ENCODE measurements around the gene AOC2.
"Not testable (repeated sequence)": the region's sequence is repeated elsewhere in the genome, so short reads cannot be mapped to it uniquely, and the experiment has no call there.

Gene AOC2

DNA sequence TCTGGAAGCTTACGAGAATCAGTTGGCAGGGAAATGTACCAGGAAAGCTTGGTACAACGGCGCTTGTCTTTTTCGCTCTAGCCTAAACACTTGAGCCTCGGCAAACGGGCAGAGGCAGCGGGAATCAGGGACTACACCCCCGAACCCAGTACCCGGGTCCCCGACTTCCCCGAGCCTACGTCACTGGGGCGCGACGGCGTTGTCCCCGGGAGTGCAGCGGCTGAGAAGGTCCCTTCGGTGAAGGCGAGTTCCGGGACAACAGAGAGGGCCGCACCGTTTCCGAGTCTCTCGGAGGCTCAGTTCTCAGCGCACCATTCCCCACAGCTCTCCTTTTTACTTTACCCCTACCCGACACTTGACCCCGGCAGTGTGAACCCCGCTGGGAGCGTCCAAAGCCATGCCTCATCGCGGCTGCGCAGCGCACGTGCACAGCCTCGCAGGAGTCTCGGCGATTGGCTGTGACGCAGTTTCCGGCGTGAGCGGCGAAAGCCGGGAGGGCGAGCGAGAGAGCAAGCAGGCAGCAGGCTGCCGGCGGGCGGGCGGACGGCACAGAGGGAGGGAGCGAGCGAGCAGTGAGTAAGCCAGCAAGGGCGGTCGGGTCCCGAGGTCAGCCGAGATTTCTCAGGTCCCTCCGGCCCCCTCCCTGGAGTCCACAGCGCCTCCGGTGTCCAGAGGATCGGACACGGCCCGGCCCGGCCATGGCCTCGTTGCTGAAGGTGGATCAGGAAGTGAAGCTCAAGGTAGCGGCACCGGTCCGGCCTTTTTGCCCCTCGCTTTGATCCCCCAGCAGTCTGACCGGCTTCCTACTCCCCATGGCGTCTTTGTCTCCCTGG is 11.2 kb upstream of the AOC2 start, which contains the start of gene PSME3:
PSME3 (plus strand) TSS at position 464 of the 833 bp plus-strand sequence; CDS start at position 699, 235 bp downstream.
- DNase-seq, result peak; percentile 91

GRCh38 chr17:42833767-42834422 is 10.5 kb upstream of the AOC2 start:
- DNase-seq, result no peak

- DNase-seq, result no peak
Measured at GRCh38 chr17:42835732-42836131, 8.6 kb upstream of the AOC2 start.

GRCh38 chr17:42841975-42842685 is 2.2 kb upstream of the AOC2 start:
- no peak for DNase-seq

DNA sequence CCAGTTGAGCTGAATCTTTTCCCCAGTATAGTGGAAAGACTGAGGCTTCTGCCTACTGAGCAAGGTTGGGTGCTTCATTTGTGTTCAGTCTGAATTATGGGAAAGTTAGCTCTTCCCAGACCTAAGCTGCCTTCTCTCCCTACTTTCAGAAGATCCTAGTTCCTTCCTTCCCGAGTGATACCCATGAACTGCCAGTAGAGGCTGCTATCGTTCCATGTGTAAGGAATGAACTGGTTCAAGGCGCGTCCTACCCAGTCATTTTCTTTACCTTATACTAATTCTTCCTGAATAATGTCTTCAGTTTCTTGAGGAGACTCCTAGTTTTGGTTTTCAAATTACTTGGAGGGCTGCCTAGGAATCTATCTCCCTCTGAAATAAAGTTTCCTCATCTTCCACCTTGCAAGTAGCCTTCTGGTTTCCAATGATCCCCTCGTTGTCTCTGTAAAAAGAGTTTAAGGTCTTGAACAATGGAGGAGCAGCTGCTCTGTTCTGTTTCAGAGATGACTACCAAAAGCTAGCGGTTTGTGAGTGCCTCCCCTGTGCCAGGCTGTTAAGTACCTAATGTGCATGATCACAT is 934 bp upstream of the AOC2 start:
- DNase-seq, result no peak

- DNase-seq, result no peak
Measured at GRCh38 chr17:42844761-42845555, 578 bp downstream of the AOC2 start.

GRCh38 chr17:42845556-42845917 is 1.2 kb downstream of the AOC2 start:
- DNase-seq, result no peak

DNA sequence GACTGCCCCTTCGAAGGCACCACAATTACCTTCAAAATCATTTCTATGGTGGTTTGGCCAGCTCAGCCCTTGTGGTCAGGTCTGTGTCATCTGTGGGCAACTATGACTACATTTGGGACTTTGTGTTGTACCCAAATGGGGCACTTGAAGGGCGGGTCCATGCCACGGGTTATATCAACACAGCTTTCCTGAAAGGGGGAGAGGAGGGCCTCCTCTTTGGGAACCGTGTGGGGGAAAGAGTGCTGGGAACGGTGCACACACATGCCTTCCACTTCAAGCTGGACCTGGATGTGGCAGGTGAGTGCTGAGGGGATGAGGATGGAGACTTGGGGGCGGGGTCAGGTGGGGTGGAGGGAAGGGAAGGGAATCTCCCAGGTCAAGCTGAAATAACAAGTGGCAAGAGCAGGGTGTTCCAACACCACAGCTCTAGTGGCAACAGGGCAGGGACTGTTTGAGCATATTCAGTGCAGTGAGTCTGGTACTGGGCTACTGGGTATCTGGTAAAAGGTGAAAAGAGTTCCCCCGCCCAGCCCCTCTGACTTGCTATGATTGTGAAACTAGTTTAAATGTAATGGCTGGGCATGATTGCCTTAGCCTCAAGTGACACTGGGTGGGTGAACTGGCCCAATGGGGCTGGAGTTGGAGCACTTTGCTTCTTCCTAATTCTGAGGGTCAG is 1.7 kb downstream of the AOC2 start:
- DNase-seq, result no peak

DNA sequence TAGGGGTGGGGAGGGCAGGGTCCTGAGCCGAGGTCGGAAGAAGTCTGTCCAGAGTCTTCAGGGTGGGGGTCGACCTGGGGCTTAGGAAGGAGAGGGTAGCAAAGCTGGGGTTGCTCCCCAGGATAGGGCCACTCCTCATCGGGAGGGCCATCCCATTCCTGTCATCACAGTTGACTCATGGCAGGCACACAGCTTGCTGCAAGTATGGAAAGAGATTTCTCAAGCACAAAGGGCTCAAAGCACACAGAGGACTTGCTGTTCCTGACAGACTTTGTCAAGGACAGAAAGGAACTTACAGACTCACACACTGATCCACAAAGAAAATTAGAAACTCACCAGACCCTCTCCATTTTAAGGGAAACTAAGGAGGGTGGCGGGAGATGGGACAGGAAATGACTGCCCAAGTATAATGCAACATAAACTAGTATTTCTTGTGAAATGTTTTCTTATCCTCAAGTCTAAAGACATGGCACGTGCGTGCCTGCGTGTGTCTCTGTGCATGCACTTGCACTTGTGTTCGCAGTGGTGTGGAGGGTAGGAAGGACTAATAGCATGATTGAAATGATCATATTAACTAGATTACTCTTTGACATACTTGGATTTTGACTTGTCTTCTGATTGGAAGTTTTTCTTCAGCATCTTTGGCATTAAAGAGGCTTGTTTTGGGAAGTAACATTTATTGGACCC is 2.4 kb downstream of the AOC2 start:
- DNase-seq, result no peak

- no peak for DNase-seq
Measured at GRCh38 chr17:42848093-42848492, 3.7 kb downstream of the AOC2 start.

- DNase-seq, result no peak
Measured at GRCh38 chr17:42849031-42849430, 4.7 kb downstream of the AOC2 start.

- DNase-seq, result no peak
Measured at GRCh38 chr17:42849451-42850181, 5.2 kb downstream of the AOC2 start.

DNA sequence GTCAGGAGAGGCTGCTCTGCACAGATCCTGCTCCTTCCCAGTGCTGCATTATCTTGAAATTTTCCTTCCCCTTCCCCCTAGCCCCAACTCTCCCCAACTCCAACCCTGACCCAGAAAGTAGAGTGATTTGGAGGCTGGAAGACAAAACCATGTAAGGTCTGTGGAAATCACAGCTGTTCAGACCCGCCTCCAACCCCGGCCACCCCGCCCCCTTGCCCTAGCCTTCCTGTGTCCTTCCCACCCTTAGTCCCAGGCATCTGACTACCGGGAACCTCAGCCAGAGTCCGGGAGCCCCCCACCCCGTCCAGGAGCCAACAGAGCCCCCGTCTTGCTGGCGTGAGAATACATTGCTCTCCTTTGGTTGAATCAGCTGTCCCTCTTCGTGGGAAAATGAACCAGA is 6.6 kb downstream of the AOC2 start, which contains the start of gene AOC3:
AOC3 (plus strand) TSS at position 246 of the 400 bp plus-strand sequence; CDS start at position 391, 145 bp downstream.
- no peak for DNase-seq

- DNase-seq, result not testable (repeated sequence)
Measured at GRCh38 chr17:42851371-42852240, 7.2 kb downstream of the AOC2 start.

- DNase-seq, result no peak
Measured at GRCh38 chr17:42852351-42852750, 8.0 kb downstream of the AOC2 start.

- no peak for DNase-seq
Measured at GRCh38 chr17:42853004-42853403, 8.6 kb downstream of the AOC2 start.

DNA sequence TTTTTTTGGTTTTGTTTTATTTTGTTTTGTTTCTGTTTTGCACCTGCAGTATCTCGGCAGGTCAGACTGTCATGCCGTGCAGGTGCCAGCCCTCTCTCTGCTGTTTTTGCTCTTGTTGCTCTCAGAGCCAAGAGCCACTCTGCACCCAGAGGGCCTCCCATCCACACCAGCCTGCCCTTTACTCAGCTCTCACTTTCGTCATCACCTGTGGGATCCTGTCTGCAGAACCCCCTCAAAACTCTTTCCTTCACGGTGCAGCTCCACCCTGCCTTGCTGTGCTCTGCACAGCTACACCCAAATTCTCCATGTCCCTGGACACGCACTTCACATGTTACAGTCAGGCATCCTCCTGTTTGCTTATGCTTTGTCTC is 9.2 kb downstream of the AOC2 start:
- no peak for DNase-seq

GRCh38 chr17:42853968-42854790 is 9.8 kb downstream of the AOC2 start:
- no peak for DNase-seq

Data from CD4-positive, alpha-beta T cell treated with Interleukin-17A for 4 hours (primary cell).